C4-2B (cell line): Measurements from ENCODE around the gene H2AZ1.

Experiments used
- ZFX ChIP-seq: fragments of 450-650 bp; IDR thresholded peaks from 2 replicates; pipeline ENCODE4 v1.6.1; 2017
- TF ChIP-seq, protein P1 (sequence below): fragments of 450-650 bp; conservative IDR thresholded peaks from 2 replicates; pipeline ENCODE4 v1.5.1; 2017; ENCODE audit warnings: mild to moderate bottlenecking

DNA sequence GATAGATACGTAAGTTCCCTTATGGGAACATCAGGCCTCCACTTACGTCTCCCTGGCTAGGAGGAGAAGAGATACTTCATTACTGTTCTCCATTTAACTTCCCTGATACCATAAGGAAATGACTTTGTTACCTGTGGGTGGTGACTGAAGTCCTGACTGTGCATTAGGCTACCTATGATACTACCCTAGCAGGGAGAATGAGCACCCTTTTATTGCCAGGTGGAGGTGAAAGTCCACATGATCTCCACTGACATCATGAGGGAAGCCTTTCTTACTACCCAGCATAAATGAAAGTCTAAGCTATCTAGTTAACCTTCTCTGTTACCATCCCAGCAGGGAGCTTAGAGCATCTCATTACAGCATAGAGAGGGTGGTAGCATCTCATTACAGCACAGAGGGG is 31.4 kb downstream of the H2AZ1 start:
- TF ChIP-seq, protein P1, sequence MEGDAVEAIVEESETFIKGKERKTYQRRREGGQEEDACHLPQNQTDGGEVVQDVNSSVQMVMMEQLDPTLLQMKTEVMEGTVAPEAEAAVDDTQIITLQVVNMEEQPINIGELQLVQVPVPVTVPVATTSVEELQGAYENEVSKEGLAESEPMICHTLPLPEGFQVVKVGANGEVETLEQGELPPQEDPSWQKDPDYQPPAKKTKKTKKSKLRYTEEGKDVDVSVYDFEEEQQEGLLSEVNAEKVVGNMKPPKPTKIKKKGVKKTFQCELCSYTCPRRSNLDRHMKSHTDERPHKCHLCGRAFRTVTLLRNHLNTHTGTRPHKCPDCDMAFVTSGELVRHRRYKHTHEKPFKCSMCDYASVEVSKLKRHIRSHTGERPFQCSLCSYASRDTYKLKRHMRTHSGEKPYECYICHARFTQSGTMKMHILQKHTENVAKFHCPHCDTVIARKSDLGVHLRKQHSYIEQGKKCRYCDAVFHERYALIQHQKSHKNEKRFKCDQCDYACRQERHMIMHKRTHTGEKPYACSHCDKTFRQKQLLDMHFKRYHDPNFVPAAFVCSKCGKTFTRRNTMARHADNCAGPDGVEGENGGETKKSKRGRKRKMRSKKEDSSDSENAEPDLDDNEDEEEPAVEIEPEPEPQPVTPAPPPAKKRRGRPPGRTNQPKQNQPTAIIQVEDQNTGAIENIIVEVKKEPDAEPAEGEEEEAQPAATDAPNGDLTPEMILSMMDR: no peak
- TF ChIP-seq ZFX: no peak
